Type B pancreatic cell (in vitro differentiated cells): ENCODE data around the gene DAPK1. TPM values are rescaled to one million over a fixed set of nuclear protein-coding genes. Genes with fewer than 3 reads are reported as not detected.

Experiments
- DNase-seq: peaks from one replicate; pipeline ENCODE4 v3.0.0; 2021; ENCODE audit warnings: mixed read lengths; ENCODE audit not compliant: unreplicated experiment; ENCODE audit errors: extremely low spot score
- H3K27ac Mint-ChIP-seq: 2 replicates; pipeline ENCODE4 v1.8.0; 2021; ENCODE audit warnings: mild to moderate bottlenecking, mixed read lengths
- H3K27me3 Mint-ChIP-seq: 2 replicates; pipeline ENCODE4 v1.8.0; 2021; ENCODE audit warnings: mixed read lengths
- H3K36me3 Mint-ChIP-seq: 2 replicates; pipeline ENCODE4 v1.8.0; 2021; ENCODE audit warnings: mixed read lengths
- H3K4me1 Mint-ChIP-seq: one replicate; pipeline ENCODE4 v1.8.0; 2021; ENCODE audit warnings: mixed read lengths; ENCODE audit not compliant: unreplicated experiment
- H3K4me3 Mint-ChIP-seq: 2 replicates; pipeline ENCODE4 v1.8.0; 2021; ENCODE audit warnings: mild to moderate bottlenecking, mixed read lengths
- H3K9me3 Mint-ChIP-seq: 2 replicates; pipeline ENCODE4 v1.8.0; 2021; ENCODE audit warnings: mixed read lengths
- CTCF ChIP-seq: fragments of 200-600 bp; sonication (generic); conservative IDR thresholded peaks from 2 replicates; pipeline ENCODE4 v1.5.0; 2021; ENCODE audit warnings: antibody characterized with exemption, mild to moderate bottlenecking
- total RNA-seq: library from RNA; stranded (reverse); gene quantifications from 2 replicates; pipeline ENCODE4 v1.2.1, GENCODE V29; 2021; ENCODE audit warnings: low replicate concordance

Gene DAPK1
- total RNA-seq, 1 donor from 2014 or later, result 160 TPM

GRCh38 chr9:87475463-87475862 is 22.2 kb upstream of the DAPK1 start:
- Mint-ChIP-seq H3K36me3 (no peaks in the 10 kb centered on the region), H3K27ac (no peak overlapping the region), H3K27me3 (no peaks in the 10 kb centered on the region), H3K9me3 (no peaks in the 10 kb centered on the region), H3K4me3 (no peak overlapping the region), H3K4me1 (peaks cover 15% of the 10 kb centered on the region)
- no peak for TF ChIP-seq CTCF
- no peak for DNase-seq

- DNase-seq, result no peak
- no peak overlapping the region for H3K27ac Mint-ChIP-seq
- TF ChIP-seq CTCF, result no peak
- no peaks in the 10 kb centered on the region for H3K27me3 Mint-ChIP-seq
- peaks cover 19% of the 10 kb centered on the region for H3K4me1 Mint-ChIP-seq
- no peaks in the 10 kb centered on the region for H3K9me3 Mint-ChIP-seq
- no peaks in the 10 kb centered on the region for H3K36me3 Mint-ChIP-seq
- H3K4me3 Mint-ChIP-seq, result no peak overlapping the region
Measured at GRCh38 chr9:87478226-87478992, 19.3 kb upstream of the DAPK1 start.

- Mint-ChIP-seq H3K9me3 (no peaks in the 10 kb centered on the region), H3K4me1 (peaks cover 18% of the 10 kb centered on the region), H3K27ac (no peak overlapping the region), H3K36me3 (no peaks in the 10 kb centered on the region), H3K4me3 (no peak overlapping the region), H3K27me3 (no peaks in the 10 kb centered on the region)
- no peak for TF ChIP-seq CTCF
- DNase-seq, result no peak
Measured at GRCh38 chr9:87479801-87480201, 17.9 kb upstream of the DAPK1 start.

- no peak for TF ChIP-seq CTCF
Measured at GRCh38 chr9:87481890-87482855, 15.5 kb upstream of the DAPK1 start.

GRCh38 chr9:87490225-87490624 is 7.4 kb upstream of the DAPK1 start:
- H3K36me3 Mint-ChIP-seq, result no peaks in the 10 kb centered on the region
- H3K9me3 Mint-ChIP-seq, result peaks cover 4% of the 10 kb centered on the region
- H3K4me3 Mint-ChIP-seq, result no peak overlapping the region
- TF ChIP-seq CTCF, result no peak
- H3K27ac Mint-ChIP-seq, result no peak overlapping the region
- DNase-seq, result no peak
- peaks cover 17% of the 10 kb centered on the region for H3K4me1 Mint-ChIP-seq
- H3K27me3 Mint-ChIP-seq, result peaks cover 6% of the 10 kb centered on the region

More at GRCh38 chr9:87481890-87482855, 15.5 kb upstream of the DAPK1 start:
- no peaks in the 10 kb centered on the region for H3K27me3 Mint-ChIP-seq
- H3K4me3 Mint-ChIP-seq, result no peak overlapping the region
- H3K4me1 Mint-ChIP-seq, result peaks cover 10% of the 10 kb centered on the region
- no peak overlapping the region for H3K27ac Mint-ChIP-seq
- peaks cover 4% of the 10 kb centered on the region for H3K9me3 Mint-ChIP-seq
- no peaks in the 10 kb centered on the region for H3K36me3 Mint-ChIP-seq
- no peak for DNase-seq
